ENCODE results near the gene HNRNPAB. TPM values are rescaled to one million over a fixed set of nuclear protein-coding genes. Genes with fewer than 3 reads are reported as not detected.

HNRNPAB gene
- total RNA-seq, 4 donors from 2014 or later = 79.9 to 140 (median 106) TPM

DNA sequence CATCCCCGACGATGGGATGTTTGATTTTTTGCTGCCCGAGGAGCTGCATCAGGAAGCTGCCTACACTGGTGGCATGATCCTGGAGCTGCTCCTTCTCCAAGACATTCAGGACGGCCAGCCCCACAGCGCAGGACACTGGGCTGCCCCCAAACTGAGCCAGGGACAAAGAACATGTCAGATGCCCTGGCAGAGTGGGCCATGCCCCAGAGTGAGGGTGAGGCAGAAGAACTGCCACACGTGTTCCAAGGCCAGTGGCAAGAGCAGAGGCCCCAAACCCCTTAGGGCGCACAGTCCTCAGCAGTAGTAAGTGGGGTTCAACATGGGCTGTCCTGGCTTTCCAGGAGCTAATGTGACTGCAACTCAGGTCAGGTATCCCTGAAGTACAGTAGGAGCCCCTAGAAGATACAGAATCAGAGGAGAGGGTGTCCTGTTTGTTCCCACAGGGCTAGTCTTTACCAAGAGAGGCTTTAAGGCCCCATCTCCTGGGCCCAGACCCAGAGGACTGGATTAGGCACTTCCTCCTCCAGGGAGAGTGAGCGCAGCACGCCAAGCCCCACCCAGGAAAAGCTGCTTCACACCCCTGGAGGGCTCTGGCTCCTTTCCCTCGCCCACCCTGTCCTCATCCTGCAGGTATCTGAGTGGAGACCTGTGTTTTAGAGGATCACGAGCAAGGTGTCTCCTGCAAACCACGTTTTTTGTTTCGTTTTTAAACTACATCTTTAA lies 11.1 kb downstream of the HNRNPAB start:
- ATAC-seq = no peak
- TF ChIP-seq POLR2AphosphoS5 (IDR thresholded peaks at IDR 0.05) = no peak
- TF ChIP-seq, protein P1, sequence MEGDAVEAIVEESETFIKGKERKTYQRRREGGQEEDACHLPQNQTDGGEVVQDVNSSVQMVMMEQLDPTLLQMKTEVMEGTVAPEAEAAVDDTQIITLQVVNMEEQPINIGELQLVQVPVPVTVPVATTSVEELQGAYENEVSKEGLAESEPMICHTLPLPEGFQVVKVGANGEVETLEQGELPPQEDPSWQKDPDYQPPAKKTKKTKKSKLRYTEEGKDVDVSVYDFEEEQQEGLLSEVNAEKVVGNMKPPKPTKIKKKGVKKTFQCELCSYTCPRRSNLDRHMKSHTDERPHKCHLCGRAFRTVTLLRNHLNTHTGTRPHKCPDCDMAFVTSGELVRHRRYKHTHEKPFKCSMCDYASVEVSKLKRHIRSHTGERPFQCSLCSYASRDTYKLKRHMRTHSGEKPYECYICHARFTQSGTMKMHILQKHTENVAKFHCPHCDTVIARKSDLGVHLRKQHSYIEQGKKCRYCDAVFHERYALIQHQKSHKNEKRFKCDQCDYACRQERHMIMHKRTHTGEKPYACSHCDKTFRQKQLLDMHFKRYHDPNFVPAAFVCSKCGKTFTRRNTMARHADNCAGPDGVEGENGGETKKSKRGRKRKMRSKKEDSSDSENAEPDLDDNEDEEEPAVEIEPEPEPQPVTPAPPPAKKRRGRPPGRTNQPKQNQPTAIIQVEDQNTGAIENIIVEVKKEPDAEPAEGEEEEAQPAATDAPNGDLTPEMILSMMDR (IDR thresholded peaks at IDR 0.05) = no peak
- no peak for TF ChIP-seq POLR2A (IDR thresholded peaks at IDR 0.05)
- TF ChIP-seq EP300 (IDR thresholded peaks at IDR 0.05) = no peak
- H3K27ac ChIP-seq = no peak overlapping the region
- no peaks in the 10 kb centered on the region for H3K9me3 ChIP-seq
- 62 to 90% methylated on average over 5 to 6 of the region's 13 CpGs for WGBS, 2 donors (ENCODE audit: low coverage in 1 of 2)
- H3K36me3 ChIP-seq = peaks cover 0 to 93% of the 10 kb centered on the region in 2 donors
- no peak overlapping the region for H3K4me3 ChIP-seq
- no peaks in the 10 kb centered on the region for H3K27me3 ChIP-seq
- peaks cover 0 to 12% (median 2%) of the 10 kb centered on the region in 3 donors for H3K4me1 ChIP-seq

DNA sequence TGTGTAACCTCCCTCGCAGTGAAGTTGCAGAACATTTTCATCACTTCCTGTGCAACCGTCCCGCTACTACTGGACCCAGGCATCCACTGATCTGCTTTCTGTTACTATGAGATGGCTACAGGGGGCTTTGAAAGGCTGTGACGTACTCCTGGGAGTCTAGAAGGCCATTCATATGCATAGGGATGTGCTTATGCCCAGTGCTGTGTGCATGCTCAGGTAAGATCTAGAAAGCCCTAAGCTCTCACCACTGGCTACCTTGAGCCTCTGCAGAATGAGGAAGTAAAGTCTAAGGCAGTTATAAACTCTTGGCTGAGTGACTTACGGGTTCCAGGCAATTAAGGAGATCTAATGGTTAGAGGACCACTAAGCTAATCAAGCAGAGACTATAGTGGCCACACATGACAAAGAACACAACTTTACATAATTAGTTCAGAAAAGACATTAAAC lies 11.8 kb downstream of the HNRNPAB start:
- ATAC-seq = no peak
- no peaks in the 10 kb centered on the region for H3K27me3 ChIP-seq
- H3K4me3 ChIP-seq = no peak overlapping the region
- WGBS, 2 donors (ENCODE audit: low coverage in 1 of 2) = 92 to 96% methylated on average over 3 to 4 of the region's 5 CpGs
- H3K4me1 ChIP-seq = peaks cover 0 to 12% (median 2%) of the 10 kb centered on the region in 3 donors
- TF ChIP-seq POLR2AphosphoS5 (IDR thresholded peaks at IDR 0.05) = no peak
- TF ChIP-seq, protein P1 (IDR thresholded peaks at IDR 0.05) = no peak
- TF ChIP-seq EP300 (IDR thresholded peaks at IDR 0.05) = no peak
- no peak for TF ChIP-seq POLR2A (IDR thresholded peaks at IDR 0.05)
- H3K27ac ChIP-seq = no peak overlapping the region
- no peaks in the 10 kb centered on the region for H3K9me3 ChIP-seq
- peaks cover 0 to 93% of the 10 kb centered on the region in 2 donors for H3K36me3 ChIP-seq

DNA sequence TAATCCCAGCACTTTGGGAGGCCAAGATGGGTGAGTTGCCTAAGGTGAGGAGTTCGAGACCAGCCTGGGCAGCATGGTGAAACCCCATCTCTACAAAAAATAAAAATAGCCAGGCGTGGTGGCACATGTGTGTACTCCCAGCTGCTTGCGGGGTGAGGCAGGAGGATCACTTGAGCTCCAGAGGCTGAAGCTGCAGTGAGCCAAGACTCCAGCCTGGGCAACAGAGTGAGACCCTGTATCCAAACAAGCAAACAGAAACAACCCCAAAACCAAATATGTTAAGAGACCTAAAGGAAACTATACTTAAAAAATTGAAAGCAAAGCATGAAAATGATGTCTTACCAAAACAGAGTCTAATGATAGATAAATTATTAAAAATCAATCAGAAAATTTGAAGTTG lies 12.4 kb downstream of the HNRNPAB start:
- ATAC-seq = no peak
- Histone ChIP-seq H3K4me1 (peaks cover 0 to 12% (median 2%) of the 10 kb centered on the region in 3 donors), H3K36me3 (peaks cover 0 to 93% of the 10 kb centered on the region in 2 donors), H3K27me3 (no peaks in the 10 kb centered on the region), H3K9me3 (no peaks in the 10 kb centered on the region), H3K27ac (no peak overlapping the region), H3K4me3 (no peak overlapping the region)
- TF ChIP-seq EP300 (IDR thresholded peaks at IDR 0.05) (no peak), POLR2A (IDR thresholded peaks at IDR 0.05) (no peak), POLR2AphosphoS5 (IDR thresholded peaks at IDR 0.05) (no peak)
- TF ChIP-seq, protein P1 (IDR thresholded peaks at IDR 0.05) = no peak
- 82 to 86% methylated on average over 2 to 3 of the region's 3 CpGs for WGBS, 2 donors (ENCODE audit: low coverage in 1 of 2)

DNA sequence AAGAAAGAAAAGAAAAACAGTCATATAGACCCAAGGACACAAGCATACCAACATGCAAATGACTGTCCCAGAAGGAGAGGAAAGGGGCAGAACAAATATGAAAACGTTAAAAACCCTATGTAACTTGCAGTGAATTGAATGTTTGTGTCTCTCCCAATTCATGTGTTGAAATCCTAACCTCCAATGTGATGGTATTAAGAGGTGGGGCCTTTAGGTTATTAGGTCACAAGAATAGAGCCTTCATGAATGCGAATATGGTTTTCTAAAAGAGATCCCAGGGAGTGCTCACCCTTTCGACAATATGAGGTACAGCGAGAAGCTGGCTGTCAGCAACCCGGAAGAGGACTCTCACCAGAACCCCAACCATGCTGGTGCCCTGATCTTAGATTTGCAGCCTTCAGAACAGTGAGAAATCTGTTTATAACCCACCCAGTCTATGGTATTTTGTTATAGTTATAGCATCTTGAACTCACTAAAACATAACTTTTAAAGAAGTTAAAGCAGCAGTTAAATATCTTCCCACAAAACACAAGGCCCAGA lies 14.0 kb downstream of the HNRNPAB start:
- WGBS, 2 donors (ENCODE audit: low coverage in 1 of 2) = 82 to 90% methylated on average over 4 of the region's 5 CpGs
- Histone ChIP-seq H3K4me3 (no peak overlapping the region), H3K36me3 (peaks cover 0 to 93% of the 10 kb centered on the region in 2 donors), H3K27ac (no peak overlapping the region), H3K4me1 (peaks cover 0 to 9% (median 2%) of the 10 kb centered on the region in 3 donors), H3K9me3 (no peaks in the 10 kb centered on the region), H3K27me3 (no peaks in the 10 kb centered on the region)
- ATAC-seq = no peak
- TF ChIP-seq POLR2AphosphoS5 (IDR thresholded peaks at IDR 0.05) (no peak), POLR2A (IDR thresholded peaks at IDR 0.05) (no peak), EP300 (IDR thresholded peaks at IDR 0.05) (no peak)
- TF ChIP-seq, protein P1 (IDR thresholded peaks at IDR 0.05) = no peak

DNA sequence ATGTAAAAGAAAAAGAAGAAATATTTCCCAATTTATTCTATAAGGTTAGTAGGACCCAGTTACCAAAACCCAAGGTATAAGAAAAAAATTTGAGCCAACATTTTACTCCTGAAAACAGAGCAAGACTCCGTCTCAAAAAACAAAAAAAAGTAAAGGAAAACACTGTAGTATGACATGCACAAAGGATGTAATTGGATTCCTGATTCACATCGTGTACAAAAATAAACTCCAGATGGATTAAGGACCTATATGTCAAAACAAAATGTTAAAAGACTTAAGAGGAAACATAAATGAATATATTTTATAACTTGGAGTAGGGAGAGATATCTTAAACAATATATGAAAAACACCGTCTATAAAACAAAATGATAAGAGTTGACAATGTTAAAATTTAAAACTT lies 14.5 kb downstream of the HNRNPAB start:
- Histone ChIP-seq H3K9me3 (no peaks in the 10 kb centered on the region), H3K27me3 (no peaks in the 10 kb centered on the region), H3K27ac (no peak overlapping the region), H3K36me3 (peaks cover 0 to 89% of the 10 kb centered on the region in 2 donors), H3K4me3 (no peak overlapping the region), H3K4me1 (peaks cover 0 to 15% (median 2%) of the 10 kb centered on the region in 3 donors)
- no peak for ATAC-seq
- TF ChIP-seq, protein P1 (IDR thresholded peaks at IDR 0.05) = no peak
- TF ChIP-seq POLR2AphosphoS5 (IDR thresholded peaks at IDR 0.05) (no peak), POLR2A (IDR thresholded peaks at IDR 0.05) (no peak), EP300 (IDR thresholded peaks at IDR 0.05) (no peak)
- 49 to 74% methylated on average over 3 of the region's 3 CpGs for WGBS, 2 donors (ENCODE audit: low coverage in 1 of 2)
